Caco-2 (cell line): Measurements from ENCODE around the gene KATNB1. TPM values are rescaled to one million over a fixed set of nuclear protein-coding genes. Genes with fewer than 3 reads are reported as not detected.

Experiments used
- BruUV-seq: library from RNA; stranded (reverse); fragments of 400-500 nt; replicated peaks from 2 replicates; lab custom pipeline; 2021; lab: Mats Ljungman, UMichigan
- CTCF ChIA-PET: fragments of 300-600 bp; sonication (Branson Sonifier 250); formaldehyde crosslinking; loops from one replicate; lab custom pipeline; 2022; ENCODE audit warnings: antibody characterized with exemption; lab: Charles Lee
- POLR2A ChIA-PET: fragments of 300-600 bp; sonication (Branson Sonifier 250); formaldehyde crosslinking; loops from one replicate; lab custom pipeline; 2022; ENCODE audit warnings: antibody characterized with exemption; lab: Charles Lee
- DNase-seq, 2 experiments: peaks; one replicate each; pipeline versions ENCODE4 v3.0.0 to v3.0.0-alpha.2; 2020 to 2022
- H3K27me3 ChIP-seq: replicated peaks from 2 replicates; pipeline ENCODE4 v1.6.0; 2011; ENCODE audit warnings: low read length; ENCODE audit not compliant: control insufficient read depth, insufficient read depth
- H3K36me3 ChIP-seq: 2 replicates; pipeline ENCODE4 v1.5.1; 2011; ENCODE audit warnings: low read length; ENCODE audit not compliant: control insufficient read depth, insufficient read depth
- H3K4me1 ChIP-seq: fragments of 250-450 bp; sonication (Bioruptor Pico); 2 replicates; pipeline ENCODE4 v1.5.1; 2020; ENCODE audit warnings: mild to moderate bottlenecking
- H3K4me3 ChIP-seq: 2 replicates; pipeline ENCODE4 v1.5.1; 2011; ENCODE audit warnings: low read depth, mild to moderate bottlenecking, control low read depth, low read length
- H3K9me3 ChIP-seq: fragments of 250-450 bp; sonication (Bioruptor Pico); 2 replicates; pipeline ENCODE4 v1.5.1; 2020; ENCODE audit warnings: mild to moderate bottlenecking, moderate library complexity
- H3K27ac Mint-ChIP-seq: one replicate; pipeline ENCODE4 v1.8.0; 2022; ENCODE audit warnings: mixed read lengths; ENCODE audit not compliant: unreplicated experiment
- H3K27me3 Mint-ChIP-seq: one replicate; pipeline ENCODE4 v1.8.0; 2022; ENCODE audit warnings: mixed read lengths; ENCODE audit not compliant: insufficient read depth, unreplicated experiment
- H3K36me3 Mint-ChIP-seq: one replicate; pipeline ENCODE4 v1.8.0; 2022; ENCODE audit warnings: mild to moderate bottlenecking, mixed read lengths; ENCODE audit not compliant: insufficient read depth, unreplicated experiment
- H3K4me1 Mint-ChIP-seq: one replicate; pipeline ENCODE4 v1.8.0; 2022; ENCODE audit warnings: low read depth, mixed read lengths; ENCODE audit not compliant: unreplicated experiment
- H3K4me3 Mint-ChIP-seq: one replicate; pipeline ENCODE4 v1.8.0; 2022; ENCODE audit warnings: mild to moderate bottlenecking, moderate library complexity, mixed read lengths; ENCODE audit not compliant: unreplicated experiment
- H3K9me3 Mint-ChIP-seq: one replicate; pipeline ENCODE4 v1.8.0; 2022; ENCODE audit warnings: mixed read lengths; ENCODE audit not compliant: unreplicated experiment
- intact Hi-C: fragments of 100-400 bp; cut with micrococcal nuclease; formaldehyde crosslinking; loops from one replicate; pipeline ENCODE4 v1.10.0; 2022; ENCODE audit not compliant: unreplicated experiment
- total RNA-seq: library from RNA; stranded (reverse); gene quantifications from 2 replicates; pipeline ENCODE4 v1.2.3, GENCODE V29; 2022
- TF ChIP-seq, protein P1 (sequence below), 2 experiments: fragments of 200-600 bp in 1 of 2; IDR thresholded peaks; 1 replicate in 1 of 2; 2 replicates in 1 of 2; pipeline versions ENCODE4 v1.5.1 to v1.8.0; 2011 to 2022; ENCODE audit warnings: antibody characterized with exemption in 1 of 2, control low read depth in 1 of 2, inconsistent platforms in 1 of 2, low read depth in 1 of 2, low read length in 1 of 2, mild to moderate bottlenecking in 1 of 2, moderate library complexity in 1 of 2; ENCODE audit not compliant: insufficient read depth in 1 of 2, severe bottlenecking in 1 of 2, unreplicated experiment in 1 of 2

KATNB1 gene
- total RNA-seq, 1 experiment from 2014 or later, result 32.4 TPM

GRCh38 chr16:57699481-57699880 lies 36.1 kb upstream of the KATNB1 start:
- CTCF ChIA-PET, result interaction anchor here (2.3 kb wide), 1 partner anchor 37 kb away, joined by 18 read pairs; the partner anchor contains the start of gene KATNB1
- intact Hi-C loops, result no loop called here
- BruUV-seq, result no TSS peak

DNA sequence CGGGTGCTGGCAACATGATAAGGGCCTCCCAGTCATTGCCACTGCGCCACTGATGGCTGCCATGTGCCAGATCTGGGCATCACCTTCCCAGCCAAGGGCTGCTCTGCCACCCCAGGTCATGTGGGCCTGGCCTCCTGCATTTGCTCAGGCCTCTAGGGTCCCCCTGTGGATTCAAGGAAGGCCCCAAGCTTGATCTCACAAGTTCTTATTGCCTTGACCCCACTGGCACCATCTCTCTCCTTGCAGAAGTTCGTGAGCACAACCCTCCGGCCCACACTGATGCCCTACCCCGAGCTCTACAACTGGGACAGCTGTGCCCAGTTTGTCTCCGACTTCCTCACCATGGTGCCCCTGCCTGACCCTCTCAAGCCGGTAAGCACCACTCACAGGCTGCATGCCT lies 35.7 kb upstream of the KATNB1 start:
- H3K27ac Mint-ChIP-seq, result peak overlapping the region; percentile 97

More at GRCh38 chr16:57699481-57699880, 36.1 kb upstream of the KATNB1 start:
- no peak for DNase-seq
- no peaks in the 10 kb centered on the region for H3K9me3 Mint-ChIP-seq
- TF ChIP-seq, protein P1, sequence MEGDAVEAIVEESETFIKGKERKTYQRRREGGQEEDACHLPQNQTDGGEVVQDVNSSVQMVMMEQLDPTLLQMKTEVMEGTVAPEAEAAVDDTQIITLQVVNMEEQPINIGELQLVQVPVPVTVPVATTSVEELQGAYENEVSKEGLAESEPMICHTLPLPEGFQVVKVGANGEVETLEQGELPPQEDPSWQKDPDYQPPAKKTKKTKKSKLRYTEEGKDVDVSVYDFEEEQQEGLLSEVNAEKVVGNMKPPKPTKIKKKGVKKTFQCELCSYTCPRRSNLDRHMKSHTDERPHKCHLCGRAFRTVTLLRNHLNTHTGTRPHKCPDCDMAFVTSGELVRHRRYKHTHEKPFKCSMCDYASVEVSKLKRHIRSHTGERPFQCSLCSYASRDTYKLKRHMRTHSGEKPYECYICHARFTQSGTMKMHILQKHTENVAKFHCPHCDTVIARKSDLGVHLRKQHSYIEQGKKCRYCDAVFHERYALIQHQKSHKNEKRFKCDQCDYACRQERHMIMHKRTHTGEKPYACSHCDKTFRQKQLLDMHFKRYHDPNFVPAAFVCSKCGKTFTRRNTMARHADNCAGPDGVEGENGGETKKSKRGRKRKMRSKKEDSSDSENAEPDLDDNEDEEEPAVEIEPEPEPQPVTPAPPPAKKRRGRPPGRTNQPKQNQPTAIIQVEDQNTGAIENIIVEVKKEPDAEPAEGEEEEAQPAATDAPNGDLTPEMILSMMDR (IDR thresholded peaks at IDR 0.05; ENCODE audit: insufficient read depth in 1 of 2, low read depth in 1 of 2, low read length in 1 of 2, severe bottlenecking in 1 of 2, unreplicated experiment in 1 of 2), result no peak
- Histone ChIP-seq H3K4me1 (peaks cover 55% of the 10 kb centered on the region), H3K36me3 (no peaks in the 10 kb centered on the region), H3K9me3 (no peaks in the 10 kb centered on the region), H3K4me3 (no peak overlapping the region), H3K27me3 (no peaks in the 10 kb centered on the region)
- H3K4me3 Mint-ChIP-seq, result no peak overlapping the region
- no peaks in the 10 kb centered on the region for H3K27me3 Mint-ChIP-seq
- H3K4me1 Mint-ChIP-seq, result peaks cover 29% of the 10 kb centered on the region
- H3K36me3 Mint-ChIP-seq, result no peaks in the 10 kb centered on the region
- POLR2A ChIA-PET, result interaction anchor here (2.1 kb wide), 1 partner anchor 37 kb away, joined by 18 read pairs; the partner anchor contains the start of gene KATNB1
- peak overlapping the region; percentile 97 for H3K27ac Mint-ChIP-seq

GRCh38 chr16:57700781-57701551 lies 34.6 kb upstream of the KATNB1 start:
- Mint-ChIP-seq H3K27ac (peak overlapping the region; percentile 97), H3K4me3 (peak overlapping the region; percentile 45), H3K36me3 (no peaks in the 10 kb centered on the region), H3K27me3 (no peaks in the 10 kb centered on the region), H3K9me3 (peaks cover under 1% of the 10 kb centered on the region), H3K4me1 (peaks cover 35% of the 10 kb centered on the region)
- peak; percentile 86 to 88 for DNase-seq
- Histone ChIP-seq H3K4me1 (peaks cover 63% of the 10 kb centered on the region), H3K4me3 (no peak overlapping the region), H3K36me3 (no peaks in the 10 kb centered on the region), H3K9me3 (no peaks in the 10 kb centered on the region), H3K27me3 (no peaks in the 10 kb centered on the region)
- TF ChIP-seq, protein P1 (IDR thresholded peaks at IDR 0.05; ENCODE audit: insufficient read depth in 1 of 2, low read depth in 1 of 2, low read length in 1 of 2, severe bottlenecking in 1 of 2, unreplicated experiment in 1 of 2), result no peak
- CTCF ChIA-PET, result interaction anchor here (0.6 to 2.3 kb wide), 8 partner anchors 19 to 110 kb away, joined by 3 to 18 read pairs (median 4); partner anchors contain the start of gene KATNB1
- POLR2A ChIA-PET, result interaction anchor here (0.6 to 2.1 kb wide), 4 partner anchors 35 to 239 kb away, joined by 3 to 18 read pairs (median 3); partner anchors contain the start of gene KATNB1
- TSS peak; percentile 82 for BruUV-seq
- intact Hi-C loops, result loop anchor here (1.0 to 5.0 kb wide), 3 partner anchors 24 to 34 kb away; partner anchors contain the start of genes ADGRG3 and KATNB1

More for the DNA sequence above, 35.7 kb upstream of the KATNB1 start:
- BruUV-seq, result no TSS peak
- intact Hi-C loops, result loop anchor here (2.0 to 5.0 kb wide), 2 partner anchors 23 to 33 kb away; partner anchors contain the start of gene ADGRG3
- Mint-ChIP-seq H3K9me3 (no peaks in the 10 kb centered on the region), H3K4me3 (no peak overlapping the region), H3K4me1 (peaks cover 33% of the 10 kb centered on the region), H3K36me3 (no peaks in the 10 kb centered on the region), H3K27me3 (no peaks in the 10 kb centered on the region)
- Histone ChIP-seq H3K4me3 (no peak overlapping the region), H3K4me1 (peaks cover 60% of the 10 kb centered on the region), H3K27me3 (no peaks in the 10 kb centered on the region), H3K36me3 (no peaks in the 10 kb centered on the region), H3K9me3 (no peaks in the 10 kb centered on the region)
- TF ChIP-seq, protein P1 (IDR thresholded peaks at IDR 0.05; ENCODE audit: insufficient read depth in 1 of 2, low read depth in 1 of 2, low read length in 1 of 2, severe bottlenecking in 1 of 2, unreplicated experiment in 1 of 2), result no peak
- CTCF ChIA-PET, result interaction anchor here (2.3 kb wide), 1 partner anchor 36 kb away, joined by 18 read pairs; the partner anchor contains the start of gene KATNB1
- DNase-seq, result no peak
- POLR2A ChIA-PET, result interaction anchor here (2.1 kb wide), 1 partner anchor 36 kb away, joined by 18 read pairs; the partner anchor contains the start of gene KATNB1
